ENCODE data around the gene FYN.
"Not testable (repeated sequence)": the region's sequence is repeated elsewhere in the genome, so short reads cannot be mapped to it uniquely, and the experiment has no call there.

The FYN gene

GRCh38 chr6:111850295-111850937, 22.8 kb downstream of the FYN start:
- DNase-seq: no peak

- DNase-seq: no peak
Observed at GRCh38 chr6:111849298-111849697, 24.0 kb downstream of the FYN start.

- DNase-seq: no peak
Observed at GRCh38 chr6:111848262-111848812, 24.9 kb downstream of the FYN start.

- no peak for DNase-seq
Observed at GRCh38 chr6:111846492-111847409, 26.5 kb downstream of the FYN start.

- no peak for DNase-seq
Observed at GRCh38 chr6:111846066-111846465, 27.2 kb downstream of the FYN start.

- DNase-seq: no peak
Observed at GRCh38 chr6:111845441-111845871, 27.8 kb downstream of the FYN start.

- no peak for DNase-seq
Observed at GRCh38 chr6:111844921-111845320, 28.3 kb downstream of the FYN start.

GRCh38 chr6:111844376-111844775, 28.9 kb downstream of the FYN start:
- no peak for DNase-seq

GRCh38 chr6:111843347-111844147, 29.7 kb downstream of the FYN start:
- DNase-seq: no peak

GRCh38 chr6:111842891-111843290, 30.4 kb downstream of the FYN start:
- DNase-seq: no peak

GRCh38 chr6:111842271-111842822, 30.9 kb downstream of the FYN start:
- no peak for DNase-seq

- no peak for DNase-seq
Observed at GRCh38 chr6:111841822-111842221, 31.4 kb downstream of the FYN start.

- DNase-seq: no peak
Observed at GRCh38 chr6:111840803-111841202, 32.4 kb downstream of the FYN start.

GRCh38 chr6:111838749-111839484, 34.3 kb downstream of the FYN start:
- DNase-seq: no peak

- no peak for DNase-seq
Observed at GRCh38 chr6:111837641-111838500, 35.4 kb downstream of the FYN start.

- DNase-seq: no peak
Observed at GRCh38 chr6:111837007-111837406, 36.2 kb downstream of the FYN start.

- no peak for DNase-seq
Observed at GRCh38 chr6:111835807-111836206, 37.4 kb downstream of the FYN start.

GRCh38 chr6:111835398-111835797, 37.9 kb downstream of the FYN start:
- not testable (repeated sequence) for DNase-seq

GRCh38 chr6:111834356-111834755, 38.9 kb downstream of the FYN start:
- DNase-seq: no peak

GRCh38 chr6:111832833-111833418, 40.3 kb downstream of the FYN start:
- no peak for DNase-seq

GRCh38 chr6:111831408-111831807, 41.8 kb downstream of the FYN start:
- no peak for DNase-seq
